ENCODE results near the gene AGAP1.

- TF ChIP-seq CTCF (IDR thresholded peaks at IDR 0.05 in 8 of 11, conservative IDR thresholded peaks at IDR 0.05 in 3 of 11) = no peak
- TF ChIP-seq POLR2A (IDR thresholded peaks at IDR 0.05) = no peak
- no peak for TF ChIP-seq POLR2AphosphoS5 (IDR thresholded peaks at IDR 0.05)
These were observed 674.6 kb downstream of the AGAP1 start, which contains the start of gene GBX2 for GRCh38 chr2:236168110-236169080.

Data from spleen (tissue), 7 donors.